Osteocyte (in vitro differentiated cells): Measurements from ENCODE around the gene CFAP141. TPM values are rescaled to one million over a fixed set of nuclear protein-coding genes. Genes with fewer than 3 reads are reported as not detected.

ENCODE experiments used
- DNase-seq: peaks from one replicate; pipeline ENCODE4 v3.0.0; 2021; ENCODE audit warnings: mixed read lengths; ENCODE audit not compliant: unreplicated experiment; ENCODE audit errors: extremely low spot score
- H3K27ac Mint-ChIP-seq: one replicate; pipeline ENCODE4 v1.8.0; 2021; ENCODE audit warnings: mild to moderate bottlenecking, mixed read lengths; ENCODE audit not compliant: unreplicated experiment
- H3K27me3 Mint-ChIP-seq: one replicate; pipeline ENCODE4 v1.8.0; 2021; ENCODE audit warnings: mixed read lengths; ENCODE audit not compliant: unreplicated experiment
- H3K36me3 Mint-ChIP-seq: one replicate; pipeline ENCODE4 v1.8.0; 2021; ENCODE audit warnings: mixed read lengths; ENCODE audit not compliant: unreplicated experiment
- H3K4me1 Mint-ChIP-seq: one replicate; pipeline ENCODE4 v1.8.0; 2021; ENCODE audit warnings: mixed read lengths; ENCODE audit not compliant: unreplicated experiment
- H3K4me3 Mint-ChIP-seq: one replicate; pipeline ENCODE4 v1.8.0; 2021; ENCODE audit warnings: mild to moderate bottlenecking, moderate library complexity, mixed read lengths; ENCODE audit not compliant: unreplicated experiment
- H3K9me3 Mint-ChIP-seq: one replicate; pipeline ENCODE4 v1.8.0; 2021; ENCODE audit warnings: mixed read lengths; ENCODE audit not compliant: unreplicated experiment
- total RNA-seq: library from RNA; stranded (reverse); gene quantifications from 2 replicates; pipeline ENCODE4 v1.2.1, GENCODE V29; 2021
- TF ChIP-seq, protein P1 (sequence below): fragments of 200-600 bp; sonication (generic); IDR thresholded peaks from 2 replicates; pipeline ENCODE4 v1.5.0; 2021; ENCODE audit warnings: antibody characterized with exemption, mild to moderate bottlenecking, moderate library complexity

CFAP141 gene
- total RNA-seq, 1 donor from 2014 or later, result not detected

DNA sequence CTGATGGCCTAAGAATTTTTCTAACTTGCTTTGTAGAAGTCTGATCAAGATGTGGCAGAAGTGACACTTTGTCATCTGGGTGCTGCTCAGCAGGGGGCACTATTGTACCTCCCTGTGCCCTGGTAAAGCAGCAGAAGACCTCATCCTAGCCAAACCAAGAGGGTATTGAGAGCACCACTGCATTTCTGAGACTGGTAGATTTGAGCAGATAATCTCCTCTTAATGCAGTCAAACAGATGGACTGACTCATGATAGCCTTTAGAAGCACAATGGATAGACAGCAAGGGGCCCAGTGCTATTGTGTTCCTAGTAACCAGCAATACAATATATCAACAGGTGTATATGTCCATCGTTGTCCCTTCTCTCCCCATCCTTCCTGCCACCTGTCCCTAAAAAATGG, 20.0 kb downstream of the CFAP141 start:
- Mint-ChIP-seq H3K9me3 (no peaks in the 10 kb centered on the region), H3K27ac (no peak overlapping the region), H3K27me3 (peaks cover 22% of the 10 kb centered on the region), H3K4me1 (peaks cover 23% of the 10 kb centered on the region), H3K36me3 (peaks cover 6% of the 10 kb centered on the region), H3K4me3 (no peak overlapping the region)
- TF ChIP-seq, protein P1, sequence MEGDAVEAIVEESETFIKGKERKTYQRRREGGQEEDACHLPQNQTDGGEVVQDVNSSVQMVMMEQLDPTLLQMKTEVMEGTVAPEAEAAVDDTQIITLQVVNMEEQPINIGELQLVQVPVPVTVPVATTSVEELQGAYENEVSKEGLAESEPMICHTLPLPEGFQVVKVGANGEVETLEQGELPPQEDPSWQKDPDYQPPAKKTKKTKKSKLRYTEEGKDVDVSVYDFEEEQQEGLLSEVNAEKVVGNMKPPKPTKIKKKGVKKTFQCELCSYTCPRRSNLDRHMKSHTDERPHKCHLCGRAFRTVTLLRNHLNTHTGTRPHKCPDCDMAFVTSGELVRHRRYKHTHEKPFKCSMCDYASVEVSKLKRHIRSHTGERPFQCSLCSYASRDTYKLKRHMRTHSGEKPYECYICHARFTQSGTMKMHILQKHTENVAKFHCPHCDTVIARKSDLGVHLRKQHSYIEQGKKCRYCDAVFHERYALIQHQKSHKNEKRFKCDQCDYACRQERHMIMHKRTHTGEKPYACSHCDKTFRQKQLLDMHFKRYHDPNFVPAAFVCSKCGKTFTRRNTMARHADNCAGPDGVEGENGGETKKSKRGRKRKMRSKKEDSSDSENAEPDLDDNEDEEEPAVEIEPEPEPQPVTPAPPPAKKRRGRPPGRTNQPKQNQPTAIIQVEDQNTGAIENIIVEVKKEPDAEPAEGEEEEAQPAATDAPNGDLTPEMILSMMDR, result peak; percentile 30
- DNase-seq, result no peak

DNA sequence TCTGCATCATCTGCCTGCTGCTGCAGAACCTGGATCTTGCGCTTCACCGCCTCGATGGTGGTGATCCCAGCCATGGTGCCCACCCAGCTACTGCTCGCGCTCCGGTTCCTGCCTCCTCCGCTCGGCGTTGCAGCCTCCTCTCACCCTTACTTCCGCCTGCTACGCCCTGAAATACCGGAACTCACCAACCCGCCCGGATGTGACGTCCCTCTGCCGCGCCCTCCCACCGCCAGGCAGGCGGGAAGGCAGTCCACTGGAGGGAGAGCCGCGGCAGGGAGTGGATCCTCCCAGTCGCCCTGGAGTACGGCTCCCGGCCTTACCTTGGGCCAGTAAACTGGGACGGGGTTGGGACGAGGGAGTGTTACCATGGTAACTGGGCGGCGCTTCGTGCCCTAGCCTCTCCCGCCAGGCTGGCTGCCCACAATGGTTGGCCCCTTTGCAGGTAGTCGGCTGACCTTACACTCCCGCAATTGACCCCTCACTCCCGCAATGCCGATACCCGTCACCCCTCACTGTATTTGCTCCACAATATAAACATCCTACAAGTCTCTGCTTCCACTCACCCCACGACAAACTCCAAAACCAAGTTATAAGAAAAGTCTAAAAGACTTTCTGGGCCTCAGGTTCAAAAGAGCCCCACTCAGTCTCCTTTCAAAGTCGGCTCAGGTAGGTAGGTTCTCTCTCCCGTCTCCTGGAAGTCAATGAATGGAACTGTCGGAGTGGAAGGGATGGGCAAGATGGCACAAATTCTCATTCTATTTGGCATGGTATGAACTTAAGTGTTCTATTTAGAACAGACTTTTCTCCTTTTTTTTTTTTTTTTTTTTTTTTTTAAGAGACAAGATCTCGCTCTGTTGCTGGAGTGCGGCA, 22.9 kb downstream of the CFAP141 start:
- peak overlapping the region; percentile 99 for H3K27ac Mint-ChIP-seq
- DNase-seq, result peak; percentile 97
- peaks cover 6% of the 10 kb centered on the region for H3K36me3 Mint-ChIP-seq
- H3K27me3 Mint-ChIP-seq, result peaks cover 20% of the 10 kb centered on the region
- peak overlapping the region; percentile 100 for H3K4me3 Mint-ChIP-seq
- TF ChIP-seq, protein P1, result peak; percentile 14
- H3K4me1 Mint-ChIP-seq, result peaks cover 38% of the 10 kb centered on the region
- no peaks in the 10 kb centered on the region for H3K9me3 Mint-ChIP-seq

DNA sequence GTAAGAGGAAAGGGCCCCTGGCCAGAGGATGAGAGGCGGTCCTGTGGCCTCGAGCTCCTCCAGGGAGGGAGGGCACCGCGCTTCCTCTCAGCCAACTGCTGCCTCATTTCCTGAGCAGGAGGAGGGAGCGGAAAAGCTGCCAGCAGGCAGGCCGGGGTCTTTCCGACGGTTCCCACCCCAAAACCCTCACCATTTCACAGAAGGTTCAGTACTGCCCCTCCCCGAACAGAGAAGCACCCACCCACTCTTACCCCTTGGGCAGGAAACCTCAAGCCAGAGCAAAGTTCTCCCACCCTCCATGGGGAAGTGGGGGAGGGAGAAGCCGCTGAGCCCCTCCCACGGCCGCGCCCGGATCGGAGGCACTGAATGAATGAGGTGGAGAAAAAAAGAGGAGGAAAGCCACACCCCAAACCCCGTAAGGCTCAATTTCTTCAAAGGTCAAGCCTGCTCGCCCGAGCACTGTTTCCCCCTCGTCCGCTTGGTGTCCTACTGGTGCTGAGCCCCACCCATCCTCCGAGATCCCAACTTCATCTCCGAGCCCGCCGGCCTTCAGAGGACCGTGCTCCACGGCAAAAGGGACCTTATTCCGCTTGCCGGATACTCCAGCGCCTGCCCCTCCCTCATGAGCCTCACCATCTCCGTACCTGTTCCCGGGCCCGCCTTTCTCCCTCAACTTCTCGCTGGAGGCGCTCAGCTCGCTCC, 23.6 kb downstream of the CFAP141 start:
- TF ChIP-seq, protein P1, result no peak
- H3K9me3 Mint-ChIP-seq, result no peaks in the 10 kb centered on the region

DNA sequence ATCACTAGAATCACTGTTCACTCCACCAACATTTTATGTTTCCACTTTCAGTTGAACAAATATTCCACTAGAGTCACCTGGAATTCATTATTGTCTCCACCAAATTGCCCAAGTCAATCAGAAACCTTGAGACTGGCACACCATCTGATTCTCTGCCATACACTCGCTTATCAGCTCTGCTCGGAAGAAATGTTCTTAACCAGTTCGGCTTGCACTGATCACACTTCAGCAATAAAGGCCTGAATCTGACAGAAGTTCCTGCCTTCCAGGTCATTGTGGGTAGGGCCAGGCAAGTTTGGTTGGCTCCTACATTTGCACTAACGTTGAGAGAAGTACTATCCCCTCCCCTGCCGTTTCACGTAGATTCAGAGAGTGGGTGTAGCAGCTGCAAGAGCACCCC, 24.2 kb downstream of the CFAP141 start:
- peak overlapping the region; percentile 99 for H3K27ac Mint-ChIP-seq

More for the DNA sequence above, 23.6 kb downstream of the CFAP141 start:
- Mint-ChIP-seq H3K27me3 (peaks cover 17% of the 10 kb centered on the region), H3K36me3 (peaks cover 6% of the 10 kb centered on the region), H3K27ac (peak overlapping the region; percentile 99), H3K4me3 (peak overlapping the region; percentile 100), H3K4me1 (peaks cover 46% of the 10 kb centered on the region)
- DNase-seq, result no peak

More for the DNA sequence above, 24.2 kb downstream of the CFAP141 start:
- Mint-ChIP-seq H3K9me3 (no peaks in the 10 kb centered on the region), H3K4me1 (peaks cover 51% of the 10 kb centered on the region), H3K4me3 (peak overlapping the region; percentile 100), H3K36me3 (peaks cover 6% of the 10 kb centered on the region), H3K27me3 (peaks cover 11% of the 10 kb centered on the region)
- TF ChIP-seq, protein P1, result no peak
- DNase-seq, result no peak
